HG03135 (cell line): ENCODE measurements around the gene TTBK2.

ENCODE experiments used
- ATAC-seq: cut with Tn5 transposase; IDR thresholded peaks from one replicate; pipeline ENCODE4 v1.9.1; 2021; ENCODE audit warnings: mild to moderate bottlenecking, moderate library complexity; ENCODE audit not compliant: unreplicated experiment

The TTBK2 gene

DNA sequence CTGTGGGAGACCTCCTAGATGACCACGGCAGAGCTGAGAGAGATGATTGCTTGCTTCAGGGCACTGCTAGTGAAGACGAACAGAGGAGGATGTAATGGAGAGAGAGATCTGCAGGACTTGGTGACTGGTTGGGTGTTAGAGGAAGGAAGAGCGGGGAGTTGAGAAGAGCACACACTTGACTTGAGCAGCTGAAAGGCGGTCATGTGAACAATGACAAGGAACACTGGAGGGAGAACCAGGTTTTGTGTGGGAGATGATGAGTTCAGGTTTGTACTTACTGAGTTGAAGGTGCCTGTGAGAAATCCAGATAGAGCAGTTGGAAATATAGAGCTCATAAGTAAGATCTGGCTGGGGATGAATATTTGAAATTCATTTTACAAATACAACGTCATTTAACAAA, 224.0 kb downstream of the TTBK2 start:
- ATAC-seq = no peak

GRCh38 chr15:42695527-42696071, 225.0 kb downstream of the TTBK2 start:
- no peak for ATAC-seq

DNA sequence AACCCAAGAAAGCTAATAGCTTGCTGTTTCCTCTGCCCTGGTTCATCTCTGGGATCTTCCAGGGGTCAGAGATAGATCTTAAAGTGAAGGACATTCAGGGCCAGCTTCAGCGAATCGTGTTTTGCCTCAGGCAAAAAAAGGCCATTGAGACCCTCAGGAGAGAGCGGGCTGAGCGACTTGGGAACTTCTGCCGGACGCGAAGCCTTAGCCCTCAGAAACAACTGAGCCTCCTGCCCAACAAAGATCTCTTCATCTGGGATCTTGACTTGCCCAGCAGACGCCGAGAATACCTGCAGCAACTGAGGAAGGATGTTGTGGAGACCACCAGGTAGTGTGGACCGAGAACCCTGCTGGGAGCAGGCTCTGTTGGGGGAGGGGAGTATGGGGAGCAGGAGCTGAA, 226.2 kb downstream of the TTBK2 start:
- ATAC-seq = no peak

DNA sequence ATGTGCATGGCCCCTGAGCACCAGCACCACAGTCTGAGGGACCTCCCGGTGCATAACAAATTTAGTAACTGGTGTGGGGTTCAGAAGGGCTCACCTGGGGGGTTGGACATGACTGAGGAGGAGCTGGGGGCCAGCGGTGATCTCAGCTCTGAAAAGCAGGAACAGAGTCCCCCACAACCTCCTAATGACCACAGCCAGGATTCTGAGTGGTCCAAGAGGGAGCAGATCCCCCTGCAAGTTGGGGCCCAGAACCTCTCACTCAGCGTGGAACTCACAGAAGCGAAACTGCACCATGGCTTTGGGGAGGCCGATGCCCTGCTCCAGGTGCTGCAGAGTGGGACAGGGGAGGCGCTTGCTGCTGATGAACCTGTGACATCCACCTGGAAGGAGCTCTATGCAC, 226.6 kb downstream of the TTBK2 start:
- no peak for ATAC-seq

DNA sequence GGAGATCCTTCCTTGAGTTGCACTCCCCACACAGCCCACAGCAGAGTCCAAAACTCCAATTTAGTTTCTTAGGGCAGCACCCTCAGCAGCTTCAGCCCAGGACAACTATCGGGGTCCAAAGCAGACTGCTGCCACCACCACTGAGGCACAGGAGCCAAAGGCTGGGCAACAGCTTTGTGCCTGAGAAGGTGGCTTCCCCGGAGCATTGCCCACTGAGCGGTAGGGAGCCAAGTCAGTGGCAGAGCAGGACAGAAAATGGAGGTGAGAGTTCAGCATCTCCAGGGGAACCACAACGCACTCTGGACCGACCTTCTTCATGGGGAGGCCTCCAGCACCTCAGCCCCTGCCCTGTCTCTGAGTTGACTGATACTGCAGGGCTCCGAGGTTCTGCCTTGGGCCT, 227.1 kb downstream of the TTBK2 start:
- ATAC-seq = no peak

DNA sequence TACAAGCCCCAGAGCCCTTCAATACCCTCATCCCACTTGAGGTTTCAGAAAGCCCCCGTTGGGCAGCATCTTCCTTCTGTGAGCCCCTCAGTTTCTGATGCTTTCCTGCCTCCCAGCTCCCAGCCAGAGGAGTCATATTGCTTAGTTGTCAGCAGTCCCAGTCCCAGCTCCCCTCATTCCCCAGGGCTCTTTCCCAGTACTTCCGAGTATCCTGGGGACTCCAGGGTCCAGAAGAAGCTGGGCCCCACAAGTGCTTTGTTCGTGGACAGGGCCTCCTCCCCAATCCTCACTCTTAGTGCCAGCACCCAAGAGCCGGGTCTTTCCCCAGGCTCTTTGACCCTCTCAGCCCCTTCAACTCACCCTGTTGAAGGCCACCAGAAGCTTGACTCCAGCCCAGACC, 227.6 kb downstream of the TTBK2 start:
- no peak for ATAC-seq

- ATAC-seq = no peak
Observed at GRCh38 chr15:42692536-42692935, 228.0 kb downstream of the TTBK2 start.

DNA sequence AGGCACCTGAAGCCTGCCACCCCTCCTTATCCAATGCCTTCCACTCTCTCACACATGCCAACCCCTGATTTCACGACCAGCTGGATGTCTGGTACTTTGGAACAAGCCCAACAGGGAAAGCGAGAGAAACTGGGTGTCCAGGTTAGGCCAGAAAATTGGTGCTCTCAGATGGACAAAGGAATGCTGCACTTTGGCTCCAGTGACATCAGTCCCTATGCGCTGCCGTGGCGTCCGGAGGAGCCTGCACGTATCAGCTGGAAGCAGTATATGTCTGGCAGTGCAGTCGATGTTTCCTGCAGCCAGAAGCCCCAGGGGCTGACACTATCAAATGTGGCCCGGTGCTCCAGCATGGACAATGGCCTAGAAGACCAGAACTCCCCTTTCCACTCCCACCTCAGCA, 228.8 kb downstream of the TTBK2 start:
- ATAC-seq = no peak

DNA sequence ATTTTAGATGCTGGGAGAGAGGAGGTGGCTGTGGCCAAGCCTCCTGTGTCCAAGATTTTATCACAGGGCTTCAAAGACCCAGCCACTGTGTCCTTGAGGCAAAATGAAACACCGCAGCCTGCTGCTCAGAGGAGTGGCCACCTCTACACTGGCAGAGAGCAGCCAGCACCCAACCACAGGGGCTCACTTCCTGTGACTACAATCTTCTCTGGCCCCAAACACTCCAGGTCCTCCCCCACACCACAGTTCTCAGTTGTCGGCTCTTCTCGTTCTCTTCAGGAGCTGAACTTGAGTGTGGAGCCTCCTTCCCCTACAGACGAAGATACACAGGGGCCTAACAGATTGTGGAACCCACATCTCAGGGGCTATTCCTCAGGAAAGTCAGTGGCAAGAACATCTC, 229.3 kb downstream of the TTBK2 start:
- ATAC-seq = no peak
